Measurements from ENCODE around the gene MRPL52. TPM values are rescaled to one million over a fixed set of nuclear protein-coding genes. Genes with fewer than 3 reads are reported as not detected.

MRPL52 gene
- total RNA-seq, 1 donor = 69.9 TPM

DNA sequence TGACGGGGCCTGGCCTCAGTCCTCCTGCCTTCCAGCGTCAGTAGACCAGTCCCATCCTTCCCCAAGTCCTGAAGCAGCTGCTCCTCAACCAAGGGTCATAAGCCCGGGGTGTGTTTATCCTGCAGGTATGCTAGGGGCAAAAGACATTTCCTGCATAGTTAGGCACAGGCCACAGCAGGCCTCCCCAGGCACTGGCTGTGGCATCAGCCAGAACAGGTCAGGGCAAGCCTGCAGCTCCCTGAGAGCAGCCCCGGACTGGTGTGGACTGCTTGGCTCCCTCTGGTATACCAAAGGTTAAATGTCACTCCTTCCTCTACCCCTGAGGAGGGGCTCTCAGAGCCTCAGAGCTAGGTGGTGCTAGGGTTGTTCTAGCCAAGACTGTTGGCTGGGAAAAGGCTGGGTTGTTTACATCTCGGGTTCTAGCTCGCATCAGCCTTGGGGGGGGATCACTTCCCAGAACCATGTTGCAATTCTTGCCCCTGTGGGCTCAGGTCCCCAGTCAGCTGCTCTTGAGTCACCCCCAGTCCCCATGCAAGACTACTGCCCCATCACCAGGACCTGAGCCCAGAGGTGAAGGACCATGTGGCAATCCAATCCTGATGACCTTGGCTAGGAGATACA, 9.6 kb downstream of the MRPL52 start:
- peak overlapping the region; percentile 88 for H3K4me3 ChIP-seq (ENCODE audit: low read depth, low read length)
- DNase-seq (ENCODE audit: low read depth) = peak; percentile 62
- TF ChIP-seq CTCF (IDR thresholded peaks at IDR 0.05; ENCODE audit: insufficient read depth, low read length) = no peak

- no peak overlapping the region for H3K4me3 ChIP-seq (ENCODE audit: low read depth, low read length)
- TF ChIP-seq CTCF (IDR thresholded peaks at IDR 0.05; ENCODE audit: insufficient read depth, low read length) = no peak
- DNase-seq (ENCODE audit: low read depth) = no peak
Observed at GRCh38 chr14:22841311-22841710, 11.6 kb downstream of the MRPL52 start.

GRCh38 chr14:22841769-22842168, 12.1 kb downstream of the MRPL52 start:
- no peak for DNase-seq (ENCODE audit: low read depth)
- TF ChIP-seq CTCF (IDR thresholded peaks at IDR 0.05; ENCODE audit: insufficient read depth, low read length) = no peak
- no peak overlapping the region for H3K4me3 ChIP-seq (ENCODE audit: low read depth, low read length)

DNA sequence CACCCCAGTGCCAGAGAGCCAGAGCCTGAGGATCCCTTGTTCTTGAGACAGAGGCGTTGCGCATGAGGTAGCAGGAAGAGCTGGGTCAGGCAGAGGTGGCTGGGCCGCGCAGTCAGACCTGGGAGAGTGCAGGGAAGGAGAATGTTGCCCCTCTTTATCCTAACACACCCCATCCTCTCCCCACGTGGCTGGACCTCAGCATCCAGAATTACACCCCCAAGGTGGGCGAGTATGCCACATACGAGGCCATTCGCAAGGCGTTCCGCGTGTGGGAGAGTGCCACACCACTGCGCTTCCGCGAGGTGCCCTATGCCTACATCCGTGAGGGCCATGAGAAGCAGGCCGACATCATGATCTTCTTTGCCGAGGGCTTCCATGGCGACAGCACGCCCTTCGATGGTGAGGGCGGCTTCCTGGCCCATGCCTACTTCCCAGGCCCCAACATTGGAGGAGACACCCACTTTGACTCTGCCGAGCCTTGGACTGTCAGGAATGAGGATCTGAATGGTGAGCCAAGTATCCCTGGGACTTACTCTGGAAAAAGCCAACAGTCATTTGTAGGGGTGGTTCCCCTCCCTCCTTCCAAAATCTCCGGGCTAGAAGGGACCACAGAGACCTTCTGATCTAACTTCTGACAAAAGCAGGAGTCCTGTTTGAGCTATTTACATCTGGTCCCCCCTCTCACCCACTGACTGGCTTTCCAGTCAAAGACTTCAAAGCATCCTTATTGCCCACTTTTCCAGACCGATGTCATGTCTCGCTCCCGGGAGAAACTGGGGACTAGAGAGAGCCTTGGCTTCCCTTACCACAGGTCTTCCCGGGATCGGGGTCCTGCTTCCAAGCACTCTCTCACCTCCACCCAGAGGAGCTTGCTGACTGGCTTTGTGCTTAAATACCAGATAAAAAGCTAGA, 12.8 kb downstream of the MRPL52 start:
- H3K4me3 ChIP-seq (ENCODE audit: low read depth, low read length) = no peak overlapping the region
- no peak for TF ChIP-seq CTCF (IDR thresholded peaks at IDR 0.05; ENCODE audit: insufficient read depth, low read length)
- DNase-seq (ENCODE audit: low read depth) = no peak

DNA sequence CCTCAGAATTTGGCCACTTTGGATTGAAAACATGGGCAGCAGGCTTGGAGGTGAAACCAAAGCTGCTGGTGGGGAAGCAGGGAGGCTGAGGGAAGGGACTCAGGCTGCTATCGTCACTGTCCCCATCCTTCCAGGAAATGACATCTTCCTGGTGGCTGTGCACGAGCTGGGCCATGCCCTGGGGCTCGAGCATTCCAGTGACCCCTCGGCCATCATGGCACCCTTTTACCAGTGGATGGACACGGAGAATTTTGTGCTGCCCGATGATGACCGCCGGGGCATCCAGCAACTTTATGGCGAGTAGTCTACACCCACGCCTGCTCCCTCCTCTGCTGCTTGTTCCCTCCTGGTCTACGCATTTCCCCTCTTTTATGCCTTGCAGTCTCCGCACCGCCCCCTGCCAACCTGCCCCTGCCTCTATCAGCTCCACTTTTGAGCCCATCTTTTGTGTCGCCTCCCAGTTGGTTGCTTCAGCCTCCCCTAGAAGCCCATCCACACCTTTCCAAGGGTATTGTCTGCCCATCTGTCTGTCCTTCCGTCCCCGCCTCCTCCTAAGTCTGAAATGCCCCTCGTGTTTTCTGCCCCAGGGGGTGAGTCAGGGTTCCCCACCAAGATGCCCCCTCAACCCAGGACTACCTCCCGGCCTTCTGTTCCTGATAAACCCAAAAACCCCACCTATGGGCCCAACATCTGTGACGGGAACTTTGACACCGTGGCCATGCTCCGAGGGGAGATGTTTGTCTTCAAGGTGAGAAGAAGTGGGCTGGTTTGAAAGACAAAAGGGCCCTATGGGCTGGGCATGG, 13.6 kb downstream of the MRPL52 start:
- H3K4me3 ChIP-seq (ENCODE audit: low read depth, low read length) = no peak overlapping the region
- no peak for DNase-seq (ENCODE audit: low read depth)
- TF ChIP-seq CTCF (IDR thresholded peaks at IDR 0.05; ENCODE audit: insufficient read depth, low read length) = no peak

- DNase-seq (ENCODE audit: low read depth) = no peak
- no peak for TF ChIP-seq CTCF (IDR thresholded peaks at IDR 0.05; ENCODE audit: insufficient read depth, low read length)
- no peak overlapping the region for H3K4me3 ChIP-seq (ENCODE audit: low read depth, low read length)
Observed at GRCh38 chr14:22844221-22845102, 14.8 kb downstream of the MRPL52 start.
